Prostate gland (tissue), 2 donors: ENCODE results near the gene PLEKHO1. TPM values are rescaled to one million over a fixed set of nuclear protein-coding genes. Genes with fewer than 3 reads are reported as not detected.

Experiments
- DNase-seq: peaks from one replicate; pipeline ENCODE4 v3.0.0-alpha.2; 2019; ENCODE audit warnings: low spot score
- H3K27ac ChIP-seq, 2 donors: fragments of 200-600 bp; sonication (generic); 2 replicates each; pipeline ENCODE4 v1.5.1; 2017 to 2019
- H3K27me3 ChIP-seq: fragments of 200-600 bp; sonication (generic); replicated peaks from 2 replicates; pipeline ENCODE4 v1.5.1; 2019; ENCODE audit not compliant: insufficient read depth
- H3K36me3 ChIP-seq, 2 donors: fragments of 200-600 bp; sonication (generic); 1 replicate in 1 of 2; 2 replicates in 1 of 2; pipeline versions ENCODE4 v1.5.1 to v1.8.1; 2017 to 2019
- H3K4me1 ChIP-seq: fragments of 200-600 bp; sonication (generic); replicated peaks from 2 replicates; pipeline ENCODE4 v1.5.1; 2019
- H3K4me3 ChIP-seq, 2 donors: fragments of 200-600 bp; sonication (generic); 2 replicates each; pipeline ENCODE4 v1.5.1; 2017 to 2019
- H3K9me3 ChIP-seq: fragments of 200-600 bp; sonication (generic); 2 replicates; pipeline ENCODE4 v1.5.1; 2017
- CTCF ChIP-seq, 4 experiments: fragments of 200-600 bp in 2 of 4; fragments of 450-650 bp in 2 of 4; sonication (generic) in 2 of 4; IDR thresholded peaks; 1 replicate in 3 of 4; 2 replicates in 1 of 4; pipeline ENCODE4 v1.5.1; 2016 to 2019; ENCODE audit warnings: antibody characterized with exemption in 4 of 4, mild to moderate bottlenecking in 2 of 4, moderate library complexity in 2 of 4
- POLR2A ChIP-seq: fragments of 450-650 bp; IDR thresholded peaks from one replicate; pipeline ENCODE4 v1.6.1; 2016; ENCODE audit warnings: antibody characterized with exemption, mild to moderate bottlenecking
- POLR2AphosphoS5 ChIP-seq: sonication (generic); formaldehyde crosslinking; IDR thresholded peaks from one replicate; pipeline ENCODE4 v1.6.1; 2017; ENCODE audit warnings: antibody characterized with exemption
- WGBS: methylation state at CpG from one replicate; pipeline ENCODE4 v1.1.5; 2018; 5-methylcytosine and 5-hydroxymethylcytosine counted together
- intact Hi-C: fragments of 100-400 bp; cut with DNase I; formaldehyde crosslinking; loops from one replicate; pipeline ENCODE4 v1.14.2; 2022
- total RNA-seq, 2 donors: library from RNA; depleted of rRNA; stranded (reverse); fragments of >200 nt; gene quantifications; one replicate each; pipeline ENCODE4 v1.1.0, GENCODE V29; 2016

Gene PLEKHO1
- total RNA-seq, 2 donors from 2014 or later: 33.1 to 75.0 TPM

GRCh38 chr1:150165622-150166612, 16.2 kb downstream of the PLEKHO1 start:
- Histone ChIP-seq H3K4me1 (no peaks in the 10 kb centered on the region), H3K36me3 (no peaks in the 10 kb centered on the region), H3K27me3 (no peaks in the 10 kb centered on the region), H3K4me3 (no peak overlapping the region), H3K27ac (peak overlapping the region in 1 of 2 donors; percentile 1), H3K9me3 (no peaks in the 10 kb centered on the region)
- 73% methylated on average over 14 of the region's 14 CpGs for WGBS
- TF ChIP-seq POLR2A (no peak), POLR2AphosphoS5 (no peak), CTCF (IDR thresholded peaks at IDR 0.05) (peak in 2 of 4 experiments; percentile 54 to 56)
- no peak for DNase-seq
- intact Hi-C loops: loop anchor here (5.0 kb wide), 1 partner anchor 204 kb away; no protein-coding TSS in a partner anchor

GRCh38 chr1:150168960-150169601, 19.4 kb downstream of the PLEKHO1 start:
- Histone ChIP-seq H3K9me3 (no peaks in the 10 kb centered on the region), H3K4me3 (no peak overlapping the region), H3K36me3 (no peaks in the 10 kb centered on the region), H3K27ac (no peak overlapping the region), H3K27me3 (no peaks in the 10 kb centered on the region), H3K4me1 (no peaks in the 10 kb centered on the region)
- peak; percentile 61 for DNase-seq
- TF ChIP-seq POLR2AphosphoS5 (peak; percentile 66), CTCF (IDR thresholded peaks at IDR 0.05) (peak; percentile 36 to 81 (median 76)), POLR2A (no peak)
- intact Hi-C loops: loop anchor here (1.0 to 5.0 kb wide), 2 partner anchors 96 to 207 kb away; no protein-coding TSS in a partner anchor
- 18% methylated on average over 6 of the region's 6 CpGs for WGBS

GRCh38 chr1:150171801-150172200, 22.1 kb downstream of the PLEKHO1 start:
- WGBS: 88% methylated on average over 2 of the region's 2 CpGs
- intact Hi-C loops: no loop called here

GRCh38 chr1:150173141-150173585, 23.4 kb downstream of the PLEKHO1 start:
- Histone ChIP-seq H3K27ac (no peak overlapping the region), H3K4me1 (no peaks in the 10 kb centered on the region), H3K4me3 (no peak overlapping the region), H3K36me3 (no peaks in the 10 kb centered on the region), H3K9me3 (no peaks in the 10 kb centered on the region), H3K27me3 (no peaks in the 10 kb centered on the region)
- TF ChIP-seq CTCF (IDR thresholded peaks at IDR 0.05): no peak
- no peak for DNase-seq
- 84% methylated on average over 7 of the region's 7 CpGs for whole genome bisulfite sequencing
- intact Hi-C loops: no loop called here

More at GRCh38 chr1:150171801-150172200, 22.1 kb downstream of the PLEKHO1 start:
- H3K27me3 ChIP-seq: no peaks in the 10 kb centered on the region
- no peak for DNase-seq
- H3K9me3 ChIP-seq: no peaks in the 10 kb centered on the region
- H3K4me1 ChIP-seq: no peaks in the 10 kb centered on the region
- no peak overlapping the region for H3K27ac ChIP-seq
- TF ChIP-seq CTCF (IDR thresholded peaks at IDR 0.05): no peak
- TF ChIP-seq POLR2AphosphoS5: no peak
- no peak for TF ChIP-seq POLR2A
- no peaks in the 10 kb centered on the region for H3K36me3 ChIP-seq
- no peak overlapping the region for H3K4me3 ChIP-seq
